ENCODE results near the gene TRAPPC14. TPM values are rescaled to one million over a fixed set of nuclear protein-coding genes. Genes with fewer than 3 reads are reported as not detected.
A peak's percentile ranks its signal among the peaks of the same experiment; 100 is the strongest.

The TRAPPC14 gene
- polyA plus RNA-seq, 1 of the 3 experiments (the other 2 are of a cell fraction) = 13.9 TPM

DNA sequence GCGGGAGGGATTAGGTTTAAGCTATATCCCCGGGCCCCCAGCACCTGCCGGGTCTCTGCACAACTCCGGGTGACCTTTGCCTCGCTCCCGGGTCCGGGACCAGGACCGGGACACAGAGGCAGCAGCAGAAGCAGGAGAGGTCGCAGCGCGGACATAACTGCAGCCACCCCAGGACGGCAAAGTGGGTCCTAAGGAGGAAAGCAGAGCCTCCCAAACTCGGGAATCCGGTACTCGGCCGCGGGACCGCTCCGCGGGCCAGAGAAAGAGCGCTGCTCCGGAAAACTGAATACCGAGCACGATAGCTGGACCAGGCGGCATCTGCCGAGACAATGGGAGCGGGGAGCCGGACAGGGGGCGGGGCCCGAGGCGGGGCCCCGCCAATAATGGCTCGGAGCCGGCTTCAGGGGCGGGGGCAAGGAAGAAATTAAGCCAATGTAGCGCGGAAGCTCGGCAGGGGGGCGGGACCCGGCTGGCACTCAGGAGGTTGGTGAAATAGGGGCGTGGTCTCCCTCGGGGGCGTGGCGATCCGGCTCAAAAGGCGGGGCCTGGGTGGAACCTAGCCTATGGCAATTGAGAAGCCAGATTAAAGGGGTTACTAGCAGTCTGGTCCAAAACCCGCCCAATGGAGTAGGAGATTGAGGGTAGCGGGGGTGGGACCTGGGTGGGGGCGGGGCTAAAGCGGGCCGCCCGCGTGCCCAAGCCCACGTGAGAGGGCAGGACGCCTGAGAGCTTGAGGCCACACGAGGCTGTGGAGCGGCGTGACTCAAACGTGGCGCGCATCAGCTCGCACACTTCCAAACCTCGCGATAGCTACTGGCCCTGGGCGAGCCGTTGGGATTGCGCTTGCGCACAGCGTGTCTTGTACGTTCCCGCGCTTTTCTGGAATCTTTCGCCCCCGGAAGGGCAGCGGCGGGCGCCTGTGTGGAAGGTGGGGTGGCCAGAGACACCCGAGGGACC, 18.8 kb upstream of the TRAPPC14 start, which contains the start of the genes GPC2 and STAG3 (continued):
- no peak for TF ChIP-seq MEF2A (IDR thresholded peaks at IDR 0.05; ENCODE audit: borderline replicate concordance, low read depth)
- no peak for TF ChIP-seq ELF1 (IDR thresholded peaks at IDR 0.05)
- no peak for TF ChIP-seq EZH2phosphoT487 (IDR thresholded peaks at IDR 0.05; ENCODE audit: borderline replicate concordance, low read depth)
- TF ChIP-seq RFX5 (IDR thresholded peaks at IDR 0.05; ENCODE audit: low read length) = peak; percentile 58; the same call in 1 of the 2 replicates

DNA sequence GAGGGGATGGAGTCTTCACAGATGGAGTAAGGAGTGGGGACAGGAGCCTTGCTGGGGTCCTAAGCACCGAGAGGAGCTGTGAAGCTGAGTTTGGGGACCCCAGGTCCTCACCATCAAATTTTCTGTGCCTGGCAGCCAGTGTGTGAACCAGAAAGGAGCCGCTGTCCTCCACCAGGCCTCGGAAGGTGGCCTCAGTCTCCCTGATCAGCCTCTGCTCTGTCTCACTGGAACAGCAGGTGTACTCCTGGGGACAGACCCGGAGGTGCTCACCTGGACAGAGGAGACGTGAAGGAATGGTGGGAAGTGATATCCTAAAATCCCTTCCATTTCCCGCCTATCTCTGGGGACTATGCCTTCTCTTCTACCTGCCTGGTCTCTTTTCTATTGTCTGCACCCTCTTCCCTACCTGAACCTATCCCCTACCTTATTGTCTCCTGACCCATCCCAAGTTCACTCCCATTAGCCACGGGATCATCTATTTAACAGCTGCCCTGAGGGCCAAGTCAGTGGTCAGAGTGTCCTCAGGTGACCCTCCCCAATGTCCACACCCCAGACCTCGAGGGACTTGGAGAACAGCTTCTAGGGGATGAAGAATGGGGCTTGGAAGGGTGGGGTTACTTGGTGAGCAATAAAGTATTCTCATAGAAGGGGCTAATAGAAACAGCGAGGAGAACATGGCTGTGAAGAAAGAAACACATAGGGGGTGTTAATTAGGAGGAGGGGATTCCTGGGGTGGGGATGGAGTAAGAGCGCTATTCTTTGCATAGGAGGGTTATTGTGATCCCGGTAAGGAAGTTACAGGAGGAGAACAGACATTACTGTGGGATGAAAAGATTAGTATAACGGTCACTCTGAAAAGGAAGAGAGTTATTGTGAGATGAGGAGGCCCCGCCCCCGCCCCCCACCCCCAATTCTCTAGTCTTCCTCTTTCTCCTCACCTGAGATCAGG, 17.8 kb upstream of the TRAPPC14 start:
- POLR2A ChIA-PET = interaction anchor here (0.8 to 1.9 kb wide), 8 partner anchors 9 to 252 kb away, joined by 3 to 8 read pairs (median 4); partner anchors contain the start of genes TRAPPC14, ZCWPW1 and ZKSCAN1
- DNase-seq = peak; percentile 30

More for the DNA sequence above, 17.8 kb upstream of the TRAPPC14 start:
- Histone ChIP-seq H3K79me2 (ENCODE audit: insufficient read depth) (peaks cover 15% of the 10 kb centered on the region), H3K4me1 (ENCODE audit: control insufficient read depth in 1 of 2, insufficient read depth in 2 of 2, low read depth in 1 of 2, low read length in 1 of 2) (peaks cover 0 to 16% of the 10 kb centered on the region in 2 experiments; a peak in 1 of 4 replicates), H3K4me3 (ENCODE audit: low read depth in 2 of 2, low read length in 1 of 2) (peak overlapping the region; percentile 82 to 98), H3K27ac (ENCODE audit: low read depth in 2 of 2, low read length in 1 of 2) (peak overlapping the region in 1 of 2 experiments; percentile 69; a peak in 1 of 4 replicates), H2AFZ (ENCODE audit: low read depth) (peak overlapping the region; percentile 99), H3K27me3 (ENCODE audit: insufficient read depth) (no peaks in the 10 kb centered on the region), H3K9me3 (no peaks in the 10 kb centered on the region), H3K9ac (peak overlapping the region; percentile 90), H4K20me1 (ENCODE audit: insufficient read depth) (no peaks in the 10 kb centered on the region), H3K4me2 (peak overlapping the region; percentile 95), H3K36me3 (replicated peaks in 1 of 2; ENCODE audit: control insufficient read depth in 1 of 2, insufficient read depth in 2 of 2, low read length in 1 of 2) (peaks cover 6 to 21% of the 10 kb centered on the region in 2 experiments), H3F3A (replicated peaks; ENCODE audit: insufficient read depth) (no peaks in the 10 kb centered on the region), H3K9me2 (no peaks in the 10 kb centered on the region)
- TF ChIP-seq ELF1 (IDR thresholded peaks at IDR 0.05) (no peak), RAD21 (IDR thresholded peaks at IDR 0.05; ENCODE audit: low read length) (no peak), TCF12 (IDR thresholded peaks at IDR 0.05) (no peak), CHD2 (IDR thresholded peaks at IDR 0.05; ENCODE audit: low read length, partially characterized antibody) (no peak), NRF1 (IDR thresholded peaks at IDR 0.05; ENCODE audit: low read depth, low read length) (no peak), GATA2 (CRISPR knock-in tag; IDR thresholded peaks at IDR 0.05) (no peak), EZH2phosphoT487 (IDR thresholded peaks at IDR 0.05; ENCODE audit: borderline replicate concordance, low read depth) (no peak), POLR2AphosphoS5 (IDR thresholded peaks at IDR 0.05; ENCODE audit: low read depth, low read length) (no peak), MEF2A (IDR thresholded peaks at IDR 0.05; ENCODE audit: borderline replicate concordance, low read depth) (no peak)
- TF ChIP-seq, protein P1, sequence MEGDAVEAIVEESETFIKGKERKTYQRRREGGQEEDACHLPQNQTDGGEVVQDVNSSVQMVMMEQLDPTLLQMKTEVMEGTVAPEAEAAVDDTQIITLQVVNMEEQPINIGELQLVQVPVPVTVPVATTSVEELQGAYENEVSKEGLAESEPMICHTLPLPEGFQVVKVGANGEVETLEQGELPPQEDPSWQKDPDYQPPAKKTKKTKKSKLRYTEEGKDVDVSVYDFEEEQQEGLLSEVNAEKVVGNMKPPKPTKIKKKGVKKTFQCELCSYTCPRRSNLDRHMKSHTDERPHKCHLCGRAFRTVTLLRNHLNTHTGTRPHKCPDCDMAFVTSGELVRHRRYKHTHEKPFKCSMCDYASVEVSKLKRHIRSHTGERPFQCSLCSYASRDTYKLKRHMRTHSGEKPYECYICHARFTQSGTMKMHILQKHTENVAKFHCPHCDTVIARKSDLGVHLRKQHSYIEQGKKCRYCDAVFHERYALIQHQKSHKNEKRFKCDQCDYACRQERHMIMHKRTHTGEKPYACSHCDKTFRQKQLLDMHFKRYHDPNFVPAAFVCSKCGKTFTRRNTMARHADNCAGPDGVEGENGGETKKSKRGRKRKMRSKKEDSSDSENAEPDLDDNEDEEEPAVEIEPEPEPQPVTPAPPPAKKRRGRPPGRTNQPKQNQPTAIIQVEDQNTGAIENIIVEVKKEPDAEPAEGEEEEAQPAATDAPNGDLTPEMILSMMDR (IDR thresholded peaks at IDR 0.05) = no peak
- TF ChIP-seq, protein P2, sequence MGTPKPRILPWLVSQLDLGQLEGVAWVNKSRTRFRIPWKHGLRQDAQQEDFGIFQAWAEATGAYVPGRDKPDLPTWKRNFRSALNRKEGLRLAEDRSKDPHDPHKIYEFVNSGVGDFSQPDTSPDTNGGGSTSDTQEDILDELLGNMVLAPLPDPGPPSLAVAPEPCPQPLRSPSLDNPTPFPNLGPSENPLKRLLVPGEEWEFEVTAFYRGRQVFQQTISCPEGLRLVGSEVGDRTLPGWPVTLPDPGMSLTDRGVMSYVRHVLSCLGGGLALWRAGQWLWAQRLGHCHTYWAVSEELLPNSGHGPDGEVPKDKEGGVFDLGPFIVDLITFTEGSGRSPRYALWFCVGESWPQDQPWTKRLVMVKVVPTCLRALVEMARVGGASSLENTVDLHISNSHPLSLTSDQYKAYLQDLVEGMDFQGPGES (IDR thresholded peaks at IDR 0.05; ENCODE audit: low read depth, low read length) = no peak
- TF ChIP-seq, protein P3, sequence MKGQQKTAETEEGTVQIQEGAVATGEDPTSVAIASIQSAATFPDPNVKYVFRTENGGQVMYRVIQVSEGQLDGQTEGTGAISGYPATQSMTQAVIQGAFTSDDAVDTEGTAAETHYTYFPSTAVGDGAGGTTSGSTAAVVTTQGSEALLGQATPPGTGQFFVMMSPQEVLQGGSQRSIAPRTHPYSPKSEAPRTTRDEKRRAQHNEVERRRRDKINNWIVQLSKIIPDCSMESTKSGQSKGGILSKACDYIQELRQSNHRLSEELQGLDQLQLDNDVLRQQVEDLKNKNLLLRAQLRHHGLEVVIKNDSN (IDR thresholded peaks at IDR 0.05; ENCODE audit: borderline replicate concordance, low read depth) = no peak
- WGBS (ENCODE audit: low lambda C conversion rate) = 34% methylated on average over 14 of the region's 14 CpGs
- CTCF ChIA-PET = interaction anchor here (1.3 to 7.7 kb wide), 4 partner anchors 13 to 44 kb away, joined by 4 to 54 read pairs (median 23); partner anchors contain the start of gene TRAPPC14
